Measurements from ENCODE around the gene APOB. TPM values are rescaled to one million over a fixed set of nuclear protein-coding genes. Genes with fewer than 3 reads are reported as not detected.

The APOB gene
- total and polyA plus RNA-seq, 2 of the 13 experiments (the other 11 are each of a cell fraction or from before 2014, with no cell fraction given), result 1,569 to 2,515 TPM

- 0 out of 2 replicates have a peak, but pooled peaks have one; percentile 10 for TF ChIP-seq ZNF562 (CRISPR knock-in tag; IDR thresholded peaks at IDR 0.05; ENCODE audit: borderline replicate concordance)
- no peak for TF ChIP-seq ZZZ3 (CRISPR knock-in tag; IDR thresholded peaks at IDR 0.05; ENCODE audit: borderline replicate concordance)
- TF ChIP-seq NR2F6 (IDR thresholded peaks at IDR 0.05), result no peak
- TF ChIP-seq NR2F6 (CRISPR knock-in tag; IDR thresholded peaks at IDR 0.05), result no peak
- TF ChIP-seq IRF9 (CRISPR knock-in tag; IDR thresholded peaks at IDR 0.05; ENCODE audit: borderline replicate concordance), result no peak
- TF ChIP-seq SP2 (CRISPR knock-in tag; IDR thresholded peaks at IDR 0.05), result no peak
- TF ChIP-seq ZNF326 (CRISPR knock-in tag; IDR thresholded peaks at IDR 0.05; ENCODE audit: borderline replicate concordance), result no peak; the same call in 1 of the 2 replicates
- TF ChIP-seq, protein P1, sequence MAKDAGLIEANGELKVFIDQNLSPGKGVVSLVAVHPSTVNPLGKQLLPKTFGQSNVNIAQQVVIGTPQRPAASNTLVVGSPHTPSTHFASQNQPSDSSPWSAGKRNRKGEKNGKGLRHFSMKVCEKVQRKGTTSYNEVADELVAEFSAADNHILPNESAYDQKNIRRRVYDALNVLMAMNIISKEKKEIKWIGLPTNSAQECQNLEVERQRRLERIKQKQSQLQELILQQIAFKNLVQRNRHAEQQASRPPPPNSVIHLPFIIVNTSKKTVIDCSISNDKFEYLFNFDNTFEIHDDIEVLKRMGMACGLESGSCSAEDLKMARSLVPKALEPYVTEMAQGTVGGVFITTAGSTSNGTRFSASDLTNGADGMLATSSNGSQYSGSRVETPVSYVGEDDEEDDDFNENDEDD (CRISPR knock-in tag; IDR thresholded peaks at IDR 0.05; ENCODE audit: borderline replicate concordance), result no peak
- 0 out of 2 replicates have a peak, but pooled peaks have one; percentile 76 for TF ChIP-seq SMAD9 (CRISPR knock-in tag; IDR thresholded peaks at IDR 0.05)
- TF ChIP-seq MBD4 (IDR thresholded peaks at IDR 0.05; ENCODE audit: borderline replicate concordance, low read length), result no peak
- peak; percentile 71; the same call in 1 of the 2 replicates for TF ChIP-seq ZNF382 (CRISPR knock-in tag; IDR thresholded peaks at IDR 0.05; ENCODE audit: borderline replicate concordance)
- no peak for TF ChIP-seq MED1 (CRISPR knock-in tag; IDR thresholded peaks at IDR 0.05)
- no peak for TF ChIP-seq ZNF121 (CRISPR knock-in tag; IDR thresholded peaks at IDR 0.05)
- no peak for TF ChIP-seq ZFP1 (CRISPR knock-in tag; IDR thresholded peaks at IDR 0.05)
- TF ChIP-seq, protein P2, sequence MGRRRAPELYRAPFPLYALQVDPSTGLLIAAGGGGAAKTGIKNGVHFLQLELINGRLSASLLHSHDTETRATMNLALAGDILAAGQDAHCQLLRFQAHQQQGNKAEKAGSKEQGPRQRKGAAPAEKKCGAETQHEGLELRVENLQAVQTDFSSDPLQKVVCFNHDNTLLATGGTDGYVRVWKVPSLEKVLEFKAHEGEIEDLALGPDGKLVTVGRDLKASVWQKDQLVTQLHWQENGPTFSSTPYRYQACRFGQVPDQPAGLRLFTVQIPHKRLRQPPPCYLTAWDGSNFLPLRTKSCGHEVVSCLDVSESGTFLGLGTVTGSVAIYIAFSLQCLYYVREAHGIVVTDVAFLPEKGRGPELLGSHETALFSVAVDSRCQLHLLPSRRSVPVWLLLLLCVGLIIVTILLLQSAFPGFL (CRISPR knock-in tag; IDR thresholded peaks at IDR 0.05), result no peak
- TF ChIP-seq CEBPB (IDR thresholded peaks at IDR 0.05; ENCODE audit: borderline replicate concordance, low read depth, low read length), result no peak
- TF ChIP-seq ZNF598 (CRISPR knock-in tag; IDR thresholded peaks at IDR 0.05; ENCODE audit: borderline replicate concordance), result no peak
- no peak for TF ChIP-seq ZNF441 (CRISPR knock-in tag; IDR thresholded peaks at IDR 0.05; ENCODE audit: borderline replicate concordance)
- TF ChIP-seq JUNB (CRISPR knock-in tag; IDR thresholded peaks at IDR 0.05; ENCODE audit: borderline replicate concordance), result no peak
- TF ChIP-seq KAT7 (CRISPR knock-in tag; IDR thresholded peaks at IDR 0.05; ENCODE audit: borderline replicate concordance), result 0 out of 2 replicates have a peak, but pooled peaks have one; percentile 21
- TF ChIP-seq, protein P3, sequence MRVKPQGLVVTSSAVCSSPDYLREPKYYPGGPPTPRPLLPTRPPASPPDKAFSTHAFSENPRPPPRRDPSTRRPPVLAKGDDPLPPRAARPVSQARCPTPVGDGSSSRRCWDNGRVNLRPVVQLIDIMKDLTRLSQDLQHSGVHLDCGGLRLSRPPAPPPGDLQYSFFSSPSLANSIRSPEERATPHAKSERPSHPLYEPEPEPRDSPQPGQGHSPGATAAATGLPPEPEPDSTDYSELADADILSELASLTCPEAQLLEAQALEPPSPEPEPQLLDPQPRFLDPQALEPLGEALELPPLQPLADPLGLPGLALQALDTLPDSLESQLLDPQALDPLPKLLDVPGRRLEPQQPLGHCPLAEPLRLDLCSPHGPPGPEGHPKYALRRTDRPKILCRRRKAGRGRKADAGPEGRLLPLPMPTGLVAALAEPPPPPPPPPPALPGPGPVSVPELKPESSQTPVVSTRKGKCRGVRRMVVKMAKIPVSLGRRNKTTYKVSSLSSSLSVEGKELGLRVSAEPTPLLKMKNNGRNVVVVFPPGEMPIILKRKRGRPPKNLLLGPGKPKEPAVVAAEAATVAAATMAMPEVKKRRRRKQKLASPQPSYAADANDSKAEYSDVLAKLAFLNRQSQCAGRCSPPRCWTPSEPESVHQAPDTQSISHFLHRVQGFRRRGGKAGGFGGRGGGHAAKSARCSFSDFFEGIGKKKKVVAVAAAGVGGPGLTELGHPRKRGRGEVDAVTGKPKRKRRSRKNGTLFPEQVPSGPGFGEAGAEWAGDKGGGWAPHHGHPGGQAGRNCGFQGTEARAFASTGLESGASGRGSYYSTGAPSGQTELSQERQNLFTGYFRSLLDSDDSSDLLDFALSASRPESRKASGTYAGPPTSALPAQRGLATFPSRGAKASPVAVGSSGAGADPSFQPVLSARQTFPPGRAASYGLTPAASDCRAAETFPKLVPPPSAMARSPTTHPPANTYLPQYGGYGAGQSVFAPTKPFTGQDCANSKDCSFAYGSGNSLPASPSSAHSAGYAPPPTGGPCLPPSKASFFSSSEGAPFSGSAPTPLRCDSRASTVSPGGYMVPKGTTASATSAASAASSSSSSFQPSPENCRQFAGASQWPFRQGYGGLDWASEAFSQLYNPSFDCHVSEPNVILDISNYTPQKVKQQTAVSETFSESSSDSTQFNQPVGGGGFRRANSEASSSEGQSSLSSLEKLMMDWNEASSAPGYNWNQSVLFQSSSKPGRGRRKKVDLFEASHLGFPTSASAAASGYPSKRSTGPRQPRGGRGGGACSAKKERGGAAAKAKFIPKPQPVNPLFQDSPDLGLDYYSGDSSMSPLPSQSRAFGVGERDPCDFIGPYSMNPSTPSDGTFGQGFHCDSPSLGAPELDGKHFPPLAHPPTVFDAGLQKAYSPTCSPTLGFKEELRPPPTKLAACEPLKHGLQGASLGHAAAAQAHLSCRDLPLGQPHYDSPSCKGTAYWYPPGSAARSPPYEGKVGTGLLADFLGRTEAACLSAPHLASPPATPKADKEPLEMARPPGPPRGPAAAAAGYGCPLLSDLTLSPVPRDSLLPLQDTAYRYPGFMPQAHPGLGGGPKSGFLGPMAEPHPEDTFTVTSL (CRISPR knock-in tag; IDR thresholded peaks at IDR 0.05; ENCODE audit: borderline replicate concordance), result no peak
- TF ChIP-seq STAG1 (CRISPR knock-in tag; IDR thresholded peaks at IDR 0.05), result no peak
Observed at GRCh38 chr2:21035974-21036707, 7.7 kb downstream of the APOB start (continued).

Measured in HepG2 (cell line).